GM21786 (cell line): ENCODE results near the gene GMDS.

Experiments
- ATAC-seq: cut with Tn5 transposase; IDR thresholded peaks from one replicate; pipeline ENCODE4 v1.9.1; 2021; ENCODE audit not compliant: unreplicated experiment

GMDS gene

DNA sequence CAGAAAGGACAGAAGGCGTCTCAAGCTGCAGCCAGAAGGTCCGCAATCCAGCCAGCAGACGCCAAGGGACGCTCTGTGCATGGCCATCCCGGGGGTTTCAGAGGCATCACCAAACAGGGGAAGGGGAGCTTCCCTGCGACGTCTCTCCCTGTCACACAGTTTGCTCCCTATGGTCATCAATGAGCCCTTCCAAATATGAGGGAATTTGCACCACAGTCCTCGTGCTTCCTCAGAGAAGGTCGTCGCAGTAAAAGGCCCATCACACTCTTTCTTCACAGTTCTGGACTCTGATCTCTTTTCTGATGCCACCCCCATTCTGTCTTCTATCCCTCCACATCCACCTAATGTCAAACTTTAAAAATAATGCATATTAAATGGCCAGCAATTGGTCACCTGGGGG is 645.9 kb downstream of the GMDS start:
- ATAC-seq, result no peak

- no peak for ATAC-seq
Measured at GRCh38 chr6:1598886-1599285, 646.5 kb downstream of the GMDS start.

GRCh38 chr6:1598433-1598832 is 647.0 kb downstream of the GMDS start:
- ATAC-seq, result no peak

DNA sequence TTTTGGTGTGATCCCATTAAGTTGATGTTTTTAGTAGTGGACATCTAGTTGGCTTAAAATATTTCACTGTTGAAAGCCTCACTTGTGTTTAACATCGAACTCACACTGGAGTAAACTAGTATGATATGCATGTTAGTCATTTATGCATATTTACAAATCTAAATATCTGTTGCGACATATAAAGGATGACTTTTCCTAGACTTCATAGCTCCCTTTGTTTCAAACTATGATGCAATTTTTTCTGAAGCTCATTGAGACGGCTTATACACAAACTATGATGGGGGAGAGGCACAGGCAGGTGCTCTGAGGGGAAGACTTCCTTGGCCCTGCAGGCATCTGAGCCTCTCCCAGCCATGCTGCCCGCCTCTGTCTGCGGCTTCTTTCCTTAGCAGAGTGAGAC is 647.5 kb downstream of the GMDS start:
- no peak for ATAC-seq

DNA sequence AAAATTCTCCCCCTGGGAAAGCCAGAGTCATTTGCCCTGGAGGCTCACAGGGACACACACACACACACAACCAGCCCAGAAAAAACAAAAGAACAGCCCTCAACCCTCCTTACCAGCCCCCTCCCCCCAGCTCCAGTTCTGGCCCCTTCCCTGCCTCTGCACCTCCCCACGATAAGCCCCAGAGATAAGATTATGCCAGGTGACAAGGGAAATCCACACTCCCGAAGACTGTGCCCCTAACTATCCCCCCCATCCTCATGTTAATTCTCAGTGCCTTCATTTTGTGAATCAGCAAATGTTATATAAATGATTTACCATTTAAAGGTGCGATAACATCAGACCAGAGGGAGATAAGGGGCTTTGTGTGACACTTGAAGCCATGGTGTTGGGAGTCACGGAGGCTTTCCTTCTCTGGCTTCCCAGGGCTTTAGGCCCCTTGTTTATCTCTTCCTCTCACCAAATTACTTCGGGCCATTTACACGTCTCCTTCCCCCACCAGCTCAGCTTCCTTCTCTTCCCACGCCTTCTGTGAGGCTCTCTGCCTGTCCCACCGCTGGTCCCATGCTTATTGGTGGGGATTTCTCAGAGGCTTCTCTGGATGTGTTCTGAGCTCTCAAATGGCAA is 648.2 kb downstream of the GMDS start:
- no peak for ATAC-seq

- no peak for ATAC-seq
Measured at GRCh38 chr6:1596088-1596852, 649.1 kb downstream of the GMDS start.

- no peak for ATAC-seq
Measured at GRCh38 chr6:1595271-1596087, 649.9 kb downstream of the GMDS start.

GRCh38 chr6:1594445-1595200 is 650.8 kb downstream of the GMDS start:
- no peak for ATAC-seq

GRCh38 chr6:1593958-1594314 is 651.5 kb downstream of the GMDS start:
- no peak for ATAC-seq

DNA sequence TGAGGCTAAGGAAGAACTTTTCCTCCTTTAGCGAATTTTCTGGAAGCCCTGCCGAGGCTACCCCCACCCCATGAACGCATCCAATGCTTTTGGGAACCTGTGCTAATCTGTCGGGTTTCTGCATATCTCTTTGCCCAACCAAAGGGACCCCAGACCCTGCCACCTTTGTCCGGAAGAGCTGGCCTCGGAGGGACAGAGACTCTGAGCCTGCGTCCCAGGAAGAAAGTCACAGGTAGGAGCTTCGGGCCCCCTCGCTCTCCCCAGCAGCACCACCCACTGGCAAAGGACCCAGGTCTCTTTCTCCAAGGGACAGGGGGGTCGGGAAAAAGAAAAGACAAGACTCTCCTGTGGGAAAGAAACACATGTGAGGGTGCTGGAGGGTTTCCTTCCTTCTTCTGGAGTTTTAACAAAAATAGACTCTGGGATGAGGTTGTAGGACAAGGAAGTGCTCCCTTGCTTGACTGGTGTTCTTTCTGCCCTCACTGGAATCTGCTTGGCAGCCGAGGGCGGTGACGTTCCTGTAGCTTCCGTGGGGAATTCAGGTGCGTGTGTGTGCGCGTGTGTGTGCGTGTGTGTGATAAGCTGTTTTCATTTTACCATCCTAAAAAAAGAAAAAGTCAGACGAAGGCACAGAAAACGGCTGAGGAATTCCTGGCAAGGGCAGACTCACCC is 652.0 kb downstream of the GMDS start:
- no peak for ATAC-seq

GRCh38 chr6:1592852-1593251 is 652.6 kb downstream of the GMDS start:
- no peak for ATAC-seq

GRCh38 chr6:1591926-1592325 is 653.5 kb downstream of the GMDS start:
- no peak for ATAC-seq

DNA sequence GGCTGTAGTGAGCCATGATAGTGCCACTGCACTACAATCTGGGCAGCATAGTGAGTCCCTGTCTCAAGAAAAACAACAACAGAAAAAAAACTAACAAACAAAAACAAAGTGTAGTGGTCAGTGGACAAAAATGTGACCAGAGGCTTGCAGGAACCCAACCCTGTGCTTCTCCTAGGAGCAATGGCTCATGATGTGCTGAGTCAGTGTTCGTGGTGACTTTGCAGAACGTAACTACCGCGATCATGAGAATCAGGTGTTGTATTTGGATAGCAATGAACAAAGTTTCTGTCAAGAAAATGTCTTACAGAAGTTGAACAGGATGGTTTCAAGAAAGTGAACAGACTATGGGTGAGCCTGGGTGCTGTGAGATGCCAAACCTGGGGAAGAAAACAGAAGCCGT is 654.2 kb downstream of the GMDS start:
- no peak for ATAC-seq

GRCh38 chr6:1590580-1590979 is 654.8 kb downstream of the GMDS start:
- no peak for ATAC-seq

DNA sequence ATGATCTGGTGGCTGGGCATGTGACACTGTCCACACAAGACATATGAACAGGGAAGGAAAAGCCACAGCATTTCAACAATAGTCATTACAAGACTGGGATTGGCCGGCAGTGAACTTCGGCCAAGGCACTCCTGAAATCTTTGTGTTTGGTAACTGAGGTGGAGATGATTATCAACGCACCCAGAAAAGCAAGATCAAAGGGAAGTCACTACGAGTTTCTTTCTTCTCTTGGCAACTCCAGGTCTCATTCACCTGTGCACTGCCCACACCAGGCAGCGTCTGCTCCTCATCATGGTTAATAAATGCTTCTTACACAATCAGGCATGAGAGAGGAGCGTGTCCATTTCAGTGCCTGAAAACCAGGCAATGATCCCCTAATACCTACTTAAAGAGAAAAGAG is 656.2 kb downstream of the GMDS start:
- ATAC-seq, result no peak

GRCh38 chr6:1587977-1588376 is 657.4 kb downstream of the GMDS start:
- ATAC-seq, result no peak

GRCh38 chr6:1587546-1587945 is 657.9 kb downstream of the GMDS start:
- ATAC-seq, result no peak

DNA sequence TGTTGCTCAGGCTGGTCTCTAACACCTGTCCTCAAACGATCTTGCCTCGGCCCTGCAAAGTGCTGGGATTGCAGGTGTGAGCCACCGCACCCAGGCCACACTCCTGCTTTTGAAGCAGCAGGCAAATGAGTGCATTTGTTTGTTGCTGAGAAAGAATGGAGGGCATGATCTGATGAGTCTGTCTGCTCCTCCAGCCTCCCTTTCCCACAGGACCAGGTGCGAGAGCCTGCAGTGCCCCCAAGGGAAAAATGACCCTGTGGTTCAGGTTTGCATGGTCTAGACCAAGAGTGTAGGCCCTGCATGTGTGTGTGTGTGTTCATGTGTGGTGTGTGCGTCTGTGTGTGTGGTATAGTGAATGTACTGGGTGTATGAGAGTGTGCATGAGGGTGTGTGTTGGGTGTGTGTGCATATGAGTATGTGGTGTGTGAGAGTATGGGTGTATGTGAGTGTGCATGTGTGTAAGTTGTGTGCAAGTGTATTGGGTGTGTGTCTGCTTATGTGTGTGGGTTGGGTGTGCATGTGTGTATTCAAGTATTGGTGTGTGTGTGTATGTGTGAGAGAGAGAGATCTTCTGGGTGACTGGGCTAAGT is 658.4 kb downstream of the GMDS start:
- ATAC-seq, result no peak

DNA sequence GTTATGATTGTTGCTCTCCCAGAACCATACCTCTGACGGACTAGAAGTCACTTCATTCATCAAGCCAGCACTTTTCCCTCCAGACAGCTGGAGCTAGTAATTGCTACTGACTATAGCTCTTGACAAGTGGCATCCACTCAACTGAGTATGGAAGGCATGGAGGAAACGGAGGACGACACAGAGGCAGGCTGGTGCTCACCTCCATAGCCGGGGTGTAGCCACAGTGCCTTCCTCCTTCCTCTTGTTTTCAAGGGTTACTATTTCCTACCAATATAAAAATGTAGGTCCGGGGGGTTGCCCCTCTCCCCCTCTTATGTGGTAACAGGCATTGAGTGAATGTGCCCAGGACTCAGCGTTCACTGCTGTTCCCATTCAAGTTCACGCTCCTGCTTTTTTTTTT is 659.1 kb downstream of the GMDS start:
- no peak for ATAC-seq

DNA sequence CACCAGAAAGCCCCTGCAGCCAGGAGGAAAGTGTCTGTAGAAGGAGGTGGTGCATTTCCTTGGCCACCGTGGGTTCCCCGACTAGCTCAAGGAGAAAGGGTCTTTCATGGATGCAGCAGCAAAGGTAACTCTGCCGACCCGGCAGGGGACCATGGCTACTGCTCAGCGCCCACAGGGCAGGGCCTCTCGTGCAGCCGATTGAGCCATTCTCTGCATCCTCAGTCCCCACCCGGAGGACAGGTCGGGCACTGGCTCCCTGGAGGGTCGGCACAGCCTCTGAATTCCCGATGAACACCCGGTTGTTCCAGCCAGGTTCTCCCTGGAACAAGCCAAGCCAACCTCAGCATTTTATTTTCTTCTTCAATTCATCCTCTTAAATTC is 659.7 kb downstream of the GMDS start:
- no peak for ATAC-seq
